Measurements from ENCODE around the gene CADPS.

Gene CADPS

DNA sequence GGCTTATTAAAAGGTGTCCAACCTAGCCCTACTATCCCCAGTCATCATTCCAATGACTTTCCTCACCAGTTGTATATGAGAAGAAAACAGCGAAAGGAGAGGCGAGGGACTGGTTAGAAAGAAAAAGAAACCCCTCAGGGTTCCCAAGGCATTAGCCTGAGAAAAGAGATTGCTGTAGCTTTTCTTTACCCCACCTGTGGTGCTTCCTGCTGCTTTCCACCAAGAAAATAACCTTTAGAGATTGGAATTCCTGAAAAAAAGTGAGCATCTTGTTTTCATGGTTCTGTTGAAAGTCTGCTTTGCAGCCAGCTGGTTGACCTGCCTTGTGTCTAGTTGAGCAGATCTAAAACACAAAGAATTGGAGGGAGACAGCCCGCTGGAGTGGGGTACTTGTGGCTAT lies 196.4 kb downstream of the CADPS start:
- no peak for DNase-seq

DNA sequence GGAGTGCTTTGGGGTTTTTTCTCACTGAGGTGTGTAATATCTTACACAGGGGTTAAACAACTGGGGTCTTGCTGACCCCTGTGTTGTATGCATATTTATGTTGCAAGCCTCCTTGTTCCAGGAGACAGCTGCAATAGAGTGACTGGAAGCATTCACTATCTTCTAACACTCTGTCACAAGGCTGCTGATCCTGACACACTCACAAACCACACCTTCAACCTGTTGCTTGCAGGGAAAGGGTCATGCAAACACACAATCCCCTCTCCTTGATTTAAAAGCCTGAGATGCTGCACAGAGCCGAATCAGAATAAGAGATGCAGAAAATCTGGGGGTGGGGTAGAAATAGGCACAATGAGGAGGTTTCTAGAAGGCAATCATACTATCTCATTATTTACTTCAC lies 197.3 kb downstream of the CADPS start:
- DNase-seq = no peak

DNA sequence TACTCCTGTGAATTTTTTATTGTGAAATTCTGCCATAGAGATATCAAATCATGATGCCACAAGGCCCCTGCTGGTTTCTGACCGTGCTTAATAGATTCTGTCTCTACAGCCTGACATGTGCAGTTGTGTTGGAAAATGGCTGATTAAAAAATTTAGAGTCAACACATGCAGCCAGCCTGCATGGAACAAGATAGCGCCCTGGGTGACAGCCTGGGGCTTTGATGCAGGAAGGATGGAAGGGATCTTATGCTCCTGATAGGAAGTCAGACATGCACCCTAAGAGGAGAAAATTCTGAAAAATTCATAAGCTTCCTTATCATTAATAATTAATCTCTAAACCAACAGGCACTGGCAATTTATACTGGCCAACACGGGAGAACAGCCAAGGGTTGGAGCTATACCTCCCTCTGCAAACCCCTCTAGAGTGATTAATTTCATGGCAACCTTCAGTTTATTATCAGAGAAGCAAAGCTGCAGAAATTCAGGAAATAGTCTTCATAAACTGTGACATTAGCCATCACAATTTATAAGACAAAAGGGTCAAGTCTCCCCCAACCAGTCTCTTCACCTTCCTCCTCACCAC lies 198.4 kb downstream of the CADPS start:
- DNase-seq = no peak

DNA sequence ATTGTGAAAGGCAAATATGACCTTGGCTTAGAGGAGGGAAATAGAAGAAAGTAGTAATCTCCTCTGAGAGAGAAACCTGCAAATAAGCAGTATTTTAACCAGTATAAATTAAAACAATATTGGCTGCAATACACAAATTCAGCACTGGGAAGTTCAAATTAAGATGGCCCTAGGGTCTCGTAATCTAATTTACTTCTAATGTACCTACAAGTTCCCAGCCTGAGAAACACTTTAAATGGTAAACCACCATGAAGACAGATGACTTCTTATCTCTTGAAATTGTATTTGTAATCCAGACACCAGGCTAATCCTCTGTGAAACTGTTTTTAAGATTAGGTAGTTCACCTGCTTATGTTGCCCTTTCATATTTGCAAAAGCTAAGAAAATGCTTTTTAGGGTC lies 199.7 kb downstream of the CADPS start:
- no peak for DNase-seq

DNA sequence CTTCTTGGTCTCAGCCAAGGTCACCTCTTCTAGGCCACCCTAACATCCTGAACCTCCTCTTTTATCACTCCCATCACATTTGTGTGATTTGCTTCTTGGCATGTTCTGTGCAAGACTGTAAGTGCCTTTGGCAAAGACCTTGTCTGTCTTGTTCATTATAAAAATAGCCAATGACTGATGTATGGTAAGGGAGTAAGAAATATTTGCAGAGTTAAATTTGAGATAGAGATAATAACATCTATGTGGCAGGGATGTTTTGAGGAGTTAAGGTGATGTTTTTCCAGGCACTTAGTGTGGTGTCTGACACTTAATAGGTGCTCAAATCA lies 202.3 kb downstream of the CADPS start:
- DNase-seq = no peak

DNA sequence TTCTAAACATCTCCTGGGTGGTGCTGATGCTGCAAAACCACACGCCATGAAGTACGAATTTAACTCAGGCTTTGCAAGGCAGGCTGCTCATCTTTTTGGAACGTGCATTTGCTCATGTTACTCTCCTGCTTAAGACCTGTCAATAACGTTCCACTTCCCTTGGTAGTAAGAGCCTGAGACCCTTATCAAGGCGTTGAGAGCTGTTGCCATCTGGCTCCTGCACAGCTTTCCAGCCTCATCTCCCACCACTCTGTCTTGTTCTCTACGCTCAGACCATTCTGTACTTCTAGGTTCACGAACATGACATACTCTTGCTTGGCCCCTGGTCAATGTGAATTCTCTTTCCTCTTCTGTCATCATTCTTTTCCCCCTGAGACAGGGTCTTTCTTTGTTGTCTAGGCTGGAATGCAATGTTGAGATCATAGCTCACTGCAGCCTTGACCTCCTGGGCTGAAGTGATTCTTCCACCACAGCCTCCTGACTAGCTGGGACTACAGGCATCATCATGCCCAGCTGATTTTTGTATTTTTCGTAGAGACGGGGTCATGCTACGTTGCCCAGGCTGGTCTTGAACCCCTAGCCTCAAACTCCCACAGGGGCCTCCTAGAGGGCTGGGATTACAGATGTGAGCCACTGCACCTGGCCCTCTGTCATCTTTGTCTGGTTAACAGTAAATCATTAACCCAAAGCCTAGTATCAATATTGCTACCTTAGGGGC lies 202.8 kb downstream of the CADPS start:
- no peak for DNase-seq

DNA sequence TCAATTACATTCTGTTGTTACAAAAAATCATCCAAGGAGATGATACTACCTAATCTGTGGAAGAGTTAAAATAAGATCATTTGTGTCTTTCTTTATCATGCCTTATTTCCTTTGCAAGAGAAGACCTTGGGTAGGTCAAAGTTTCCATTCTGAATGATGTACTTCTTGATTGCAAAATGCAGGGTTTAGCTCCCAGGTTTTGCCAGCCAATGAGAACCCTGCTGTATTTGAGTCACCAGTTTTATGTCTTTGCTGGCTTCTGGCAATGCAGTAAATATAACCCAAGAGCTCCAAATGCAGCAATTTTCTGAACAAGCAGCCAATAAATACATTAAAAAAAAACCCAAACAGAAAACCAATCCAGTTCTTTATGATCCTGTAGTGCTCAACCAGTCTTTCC lies 204.9 kb downstream of the CADPS start:
- DNase-seq = no peak

DNA sequence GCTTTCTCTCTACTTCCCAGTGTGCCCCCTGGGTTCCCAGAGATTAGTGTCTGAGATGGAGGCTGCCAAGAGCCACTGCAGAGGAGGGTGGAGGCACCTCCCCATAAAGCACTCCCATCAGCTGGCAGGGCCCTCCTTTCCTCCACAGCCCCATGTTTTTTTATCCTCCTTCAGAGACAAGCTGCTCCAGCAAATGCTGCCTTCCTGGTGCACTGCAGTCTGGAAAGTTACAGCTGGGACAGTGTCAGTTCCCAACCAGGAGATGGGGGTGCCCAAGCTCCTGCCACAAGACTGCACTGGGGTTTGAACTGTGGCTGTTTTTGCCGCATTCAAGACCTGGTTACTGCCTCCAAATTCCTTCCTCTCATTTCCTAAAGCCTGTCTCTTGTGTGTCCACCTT lies 206.1 kb downstream of the CADPS start:
- DNase-seq = no peak

DNA sequence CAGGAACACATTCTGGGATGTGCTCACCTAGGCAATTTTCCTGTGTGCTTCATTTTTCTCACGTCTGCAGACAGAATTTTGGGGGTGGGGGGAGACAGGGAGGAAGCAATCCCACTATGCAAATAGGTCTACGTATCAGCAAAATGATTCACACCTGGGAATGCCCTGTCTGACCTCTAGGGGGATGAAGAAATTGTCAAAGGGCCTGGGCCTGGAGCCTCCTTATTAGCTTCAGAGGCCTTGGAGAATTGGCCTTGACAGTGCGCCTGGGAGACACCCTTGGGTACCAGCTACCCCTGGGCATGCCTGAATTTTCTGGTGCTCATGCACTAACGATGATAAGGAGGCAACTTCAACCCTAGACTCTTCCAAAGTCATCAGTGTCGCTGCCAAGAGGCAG lies 207.5 kb downstream of the CADPS start:
- DNase-seq = no peak

DNA sequence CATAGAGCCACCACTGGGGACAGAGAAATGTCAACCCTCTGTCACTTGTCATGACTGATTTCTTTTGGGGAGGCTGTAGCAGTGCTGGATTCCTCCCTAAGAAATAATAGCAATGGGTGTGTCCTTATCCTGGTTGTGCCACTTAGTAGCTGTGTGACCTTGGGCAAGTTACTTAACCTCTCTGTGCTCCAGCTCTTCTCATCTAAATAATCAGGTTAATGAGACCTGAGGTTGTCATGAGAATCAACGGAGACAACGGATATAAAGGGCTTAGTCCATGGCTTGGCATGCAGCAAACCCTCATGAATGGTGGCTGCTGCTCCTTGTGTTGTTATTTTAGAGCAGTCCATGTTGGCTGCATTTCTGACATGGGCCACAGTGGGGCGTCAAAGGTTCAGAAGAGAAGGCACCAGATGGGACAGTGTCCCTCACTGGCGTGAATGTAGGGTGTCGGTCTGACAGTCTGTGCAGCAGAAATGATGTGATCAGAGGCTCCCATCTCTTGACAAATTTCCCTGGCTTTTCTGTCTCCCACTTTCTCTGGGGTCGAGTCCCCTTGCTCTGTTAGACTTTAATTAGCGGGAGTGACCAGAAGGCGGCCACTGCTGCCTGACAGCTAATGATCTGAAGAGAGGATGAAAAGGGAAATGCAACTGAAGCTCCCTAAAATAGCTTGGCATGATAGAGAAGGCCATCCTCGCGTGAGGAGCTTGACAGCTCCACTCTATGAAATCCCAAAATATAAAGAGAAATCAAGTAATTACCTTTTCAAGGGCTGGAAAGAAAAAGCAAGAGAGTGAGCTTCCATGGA lies 209.4 kb downstream of the CADPS start:
- DNase-seq = peak; percentile 70

DNA sequence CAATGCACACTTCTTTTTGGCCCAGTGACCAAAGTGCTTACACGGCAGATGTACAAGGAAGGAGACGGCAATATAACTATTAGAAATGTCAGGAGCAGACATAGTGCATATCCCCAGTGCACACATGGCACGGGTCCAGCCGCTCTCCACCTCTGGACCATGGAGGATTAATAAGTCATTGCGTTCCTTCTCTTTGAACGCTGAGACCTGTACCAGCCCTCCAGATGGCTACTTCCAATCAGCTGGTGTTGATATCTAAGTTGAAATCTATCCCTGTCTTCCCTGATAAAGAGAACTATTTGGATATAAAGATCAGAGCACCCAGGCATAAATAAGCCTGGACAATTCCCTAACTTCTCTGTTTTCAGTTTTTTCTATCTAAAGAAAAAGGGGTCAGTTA lies 212.5 kb downstream of the CADPS start:
- DNase-seq = no peak

DNA sequence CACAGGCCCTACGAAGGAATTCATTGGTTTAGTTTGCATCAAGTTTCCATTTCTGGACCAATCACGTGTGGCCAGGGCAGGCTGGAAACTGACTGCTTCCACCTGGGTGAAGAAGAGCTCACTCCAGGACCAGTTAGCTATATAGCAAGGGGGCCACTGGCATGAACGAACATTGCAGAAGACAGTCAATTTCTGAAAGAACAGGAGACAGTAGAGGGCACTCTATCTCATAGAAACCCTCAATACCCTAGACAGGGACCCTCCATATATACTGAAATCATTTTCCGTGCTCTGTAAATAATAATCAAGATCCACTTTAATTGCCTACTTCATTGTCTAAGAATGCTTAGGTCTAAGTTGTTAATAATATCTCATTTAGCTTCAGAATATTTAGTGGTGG lies 215.6 kb downstream of the CADPS start:
- no peak for DNase-seq

DNA sequence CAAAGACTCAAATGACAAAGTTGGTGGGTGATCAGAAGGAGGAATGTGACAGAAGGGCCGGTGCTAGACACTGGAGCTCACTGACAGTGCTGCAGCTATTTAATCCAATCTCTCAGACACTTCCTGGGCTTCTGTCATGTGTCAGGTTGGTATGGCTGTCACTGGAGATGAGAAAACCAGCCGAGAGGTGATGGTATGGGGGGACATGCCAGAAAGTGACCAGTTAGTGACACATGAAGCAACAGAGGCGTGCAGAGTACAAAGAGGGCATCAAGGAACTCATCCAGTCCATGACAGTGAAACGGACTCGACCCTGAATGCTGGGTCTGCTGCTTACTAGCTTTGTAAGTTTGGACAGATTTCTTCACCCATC lies 219.5 kb downstream of the CADPS start:
- DNase-seq = no peak

DNA sequence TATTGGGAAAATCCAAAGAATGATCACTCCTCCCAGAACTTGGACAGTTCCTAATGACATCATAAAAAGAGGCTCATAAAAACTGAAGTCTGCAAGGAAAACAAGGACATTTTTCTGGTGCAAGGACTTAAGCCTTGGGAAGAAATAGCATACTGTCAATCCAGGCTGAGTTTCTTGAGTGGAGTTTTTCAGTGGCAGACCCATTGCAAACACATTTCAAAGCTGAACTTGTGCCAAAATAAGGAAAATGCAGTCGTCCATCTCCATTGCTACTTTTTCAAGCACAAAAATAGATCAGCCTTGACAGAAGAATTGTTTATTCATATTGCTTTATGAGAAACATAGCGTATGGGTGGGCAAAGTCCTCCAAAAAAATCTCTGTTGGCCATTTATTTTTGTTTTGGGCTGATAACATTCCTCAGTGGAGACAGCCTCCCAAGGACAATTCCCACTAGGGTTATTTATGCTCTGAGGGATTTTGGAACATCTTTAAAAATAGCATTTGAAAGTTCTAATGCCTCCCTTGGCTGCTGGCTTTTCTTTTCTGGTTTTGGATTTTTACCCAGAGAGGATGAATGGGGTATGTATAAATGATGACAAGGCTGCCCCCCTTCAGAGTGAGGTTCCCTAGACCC lies 220.0 kb downstream of the CADPS start:
- DNase-seq = no peak

DNA sequence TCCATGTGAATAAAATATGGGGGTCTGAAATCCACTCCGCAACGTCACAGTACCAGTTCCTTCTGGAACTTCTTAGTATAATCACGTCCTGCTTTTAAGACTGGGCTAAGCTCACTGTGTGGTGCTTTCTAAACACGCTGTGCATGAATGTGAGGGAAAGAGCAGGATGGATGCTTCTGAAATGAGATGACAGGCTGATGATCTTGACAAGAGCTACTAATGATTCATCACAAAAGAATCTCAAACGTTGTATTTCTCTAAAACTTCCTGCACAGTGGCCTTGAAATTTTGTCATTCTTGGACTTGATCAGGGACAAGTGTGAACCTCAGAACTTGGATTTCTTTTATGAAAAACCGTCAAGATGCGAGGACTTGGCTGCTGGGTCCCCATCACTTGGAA lies 221.4 kb downstream of the CADPS start:
- no peak for DNase-seq

DNA sequence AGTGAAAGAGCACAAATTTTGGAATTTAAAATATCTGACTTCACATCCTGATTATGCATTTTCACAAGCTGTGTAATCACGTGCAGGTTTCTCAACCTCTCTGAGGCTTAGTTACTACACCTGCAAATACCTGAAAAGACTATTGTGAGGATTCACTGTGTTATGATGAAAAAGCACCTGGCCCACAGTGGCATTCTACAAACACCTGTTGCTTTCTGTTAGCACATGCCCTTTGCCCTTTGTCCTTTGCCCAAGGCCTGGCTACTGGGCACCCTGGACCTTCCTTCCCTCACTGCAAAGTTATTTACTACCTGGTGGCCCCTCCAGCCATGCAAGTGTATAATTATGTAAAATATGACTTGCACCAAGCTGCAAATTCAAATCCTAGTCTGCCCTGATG lies 227.5 kb downstream of the CADPS start:
- no peak for DNase-seq

DNA sequence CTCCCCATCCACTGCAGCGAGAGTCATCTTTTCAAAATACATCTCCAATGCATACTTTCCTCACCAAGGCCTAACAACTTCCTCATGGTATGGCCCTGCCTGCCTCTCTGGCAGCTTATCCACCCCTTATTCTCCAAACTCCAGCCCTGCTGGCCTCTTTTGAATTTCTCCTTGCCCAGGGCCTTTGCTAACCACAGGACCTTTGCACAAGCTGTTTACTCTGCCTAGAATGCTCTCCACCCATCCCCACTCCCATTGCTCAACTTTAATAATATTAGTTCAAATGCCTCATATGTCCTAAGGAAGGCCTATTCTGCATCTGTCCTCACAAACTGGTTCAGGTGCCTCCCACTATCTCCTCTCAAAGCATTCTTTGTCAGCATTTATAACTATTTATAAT lies 230.7 kb downstream of the CADPS start:
- no peak for DNase-seq

DNA sequence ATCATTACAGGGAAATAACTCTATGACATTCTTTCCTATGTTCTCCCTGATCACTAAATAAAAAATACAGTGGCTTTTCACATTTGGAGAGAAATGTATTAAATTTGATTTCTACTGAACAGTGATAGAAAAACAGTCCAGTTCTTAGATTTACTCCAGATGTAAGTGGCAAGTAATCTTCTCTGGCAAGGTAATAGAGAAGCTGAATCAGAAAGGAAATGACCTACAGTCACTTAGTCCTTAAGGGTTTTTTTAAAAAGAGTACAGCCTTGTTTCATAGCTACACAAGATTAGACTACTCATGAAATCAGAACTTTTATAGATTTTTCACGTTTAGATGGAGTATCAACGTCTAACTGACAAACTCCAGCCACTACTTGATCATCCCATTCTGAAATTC lies 236.9 kb downstream of the CADPS start:
- DNase-seq = no peak

DNA sequence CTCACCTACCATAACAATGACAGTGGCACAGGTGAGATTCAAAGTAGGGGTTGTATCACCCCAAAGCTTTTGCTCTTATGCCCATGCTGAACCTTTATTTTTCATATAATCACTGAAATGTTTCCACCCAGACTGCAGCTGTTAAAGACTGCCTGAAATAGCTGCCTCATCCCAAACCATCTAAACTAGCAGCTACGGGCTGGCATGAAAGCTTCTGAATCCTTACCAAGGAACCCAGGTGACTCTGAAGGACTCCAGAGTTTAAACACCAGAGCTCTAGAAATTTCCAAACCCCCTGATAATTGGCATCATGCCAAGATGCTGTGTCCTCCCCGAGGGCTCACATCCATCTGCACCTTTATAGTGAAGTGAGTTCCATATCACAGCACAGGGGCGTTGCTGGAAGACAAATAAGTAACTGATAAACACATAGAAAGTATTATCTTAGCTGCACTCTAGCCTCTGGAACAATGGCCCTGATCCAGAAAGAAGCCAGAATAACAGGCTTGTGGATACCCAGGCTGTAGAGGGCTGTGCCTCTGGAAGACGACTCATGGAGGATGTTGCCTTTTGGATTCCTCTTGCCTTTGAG lies 238.9 kb downstream of the CADPS start:
- no peak for DNase-seq

DNA sequence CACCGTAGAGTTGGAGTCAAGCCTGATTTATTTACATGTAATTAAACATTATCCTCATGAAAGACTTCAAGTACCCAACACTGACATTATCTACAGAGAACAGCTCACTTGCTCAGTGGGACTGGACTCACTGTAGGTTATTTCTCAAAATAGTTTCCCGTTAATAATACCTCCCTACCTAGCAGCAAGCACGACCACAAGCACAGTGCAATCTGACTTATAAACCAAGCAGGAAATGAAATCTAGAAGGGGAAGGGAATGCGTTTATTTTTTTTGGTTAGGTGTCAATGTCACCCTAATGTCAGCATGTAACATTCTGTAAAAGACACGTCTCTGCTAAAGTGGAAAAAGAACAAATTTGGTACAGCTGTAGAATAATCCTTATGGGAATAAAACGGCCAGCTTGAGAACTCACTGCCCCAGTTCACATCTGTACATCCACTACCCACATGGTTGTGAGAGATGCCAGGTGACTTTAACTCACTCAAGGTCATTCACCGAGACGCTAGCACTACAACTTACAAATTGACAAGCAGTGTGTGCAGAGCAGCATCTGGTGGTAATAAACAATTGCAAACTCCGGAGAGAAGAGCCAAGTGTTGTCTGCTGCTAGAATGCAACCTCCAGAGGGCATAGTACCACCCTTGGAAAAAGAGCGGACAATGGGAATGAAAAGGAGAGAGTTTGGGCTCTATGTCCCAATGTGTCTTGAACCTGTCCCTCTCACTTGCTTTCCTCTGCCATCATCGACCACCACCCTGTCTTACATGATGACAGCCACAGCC lies 242.5 kb downstream of the CADPS start:
- no peak for DNase-seq

DNA sequence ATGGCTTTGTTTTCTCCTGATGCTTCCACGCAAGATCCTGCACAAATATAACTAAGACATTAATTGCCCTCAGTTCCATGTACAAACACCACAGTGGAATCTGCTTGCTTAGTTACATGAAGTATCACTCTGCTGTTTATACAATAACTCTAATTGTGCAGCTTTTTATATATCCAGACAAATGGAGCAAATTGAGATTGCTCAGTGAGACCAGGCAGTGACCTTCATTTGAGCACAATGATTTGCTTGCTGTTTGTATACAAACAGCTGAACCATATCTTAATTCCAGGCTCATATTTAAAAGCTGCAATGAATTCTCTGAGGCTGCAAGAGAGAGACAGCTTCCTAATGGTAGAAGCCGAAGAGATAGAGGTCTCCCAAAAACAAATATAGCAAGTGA lies 243.7 kb downstream of the CADPS start:
- DNase-seq = no peak

DNA sequence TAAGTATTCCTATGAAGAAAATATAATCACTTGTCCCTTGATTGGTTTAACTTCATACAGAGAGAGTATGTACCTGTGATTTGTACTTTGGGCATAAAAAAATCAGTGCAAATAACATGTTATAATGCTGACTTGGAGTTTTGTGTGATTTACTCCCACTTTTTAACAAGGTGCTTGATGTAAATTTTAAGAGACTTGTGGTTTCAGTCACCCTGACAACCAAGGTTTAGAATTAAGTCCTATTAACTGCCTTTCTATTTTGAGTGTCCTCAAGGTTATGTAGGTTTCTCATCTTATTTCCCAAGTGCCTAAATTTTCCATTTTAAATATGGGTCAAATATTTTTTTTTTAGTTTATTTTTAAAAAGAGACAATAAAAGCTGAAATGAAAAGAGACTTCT lies 244.6 kb downstream of the CADPS start:
- no peak for DNase-seq

DNA sequence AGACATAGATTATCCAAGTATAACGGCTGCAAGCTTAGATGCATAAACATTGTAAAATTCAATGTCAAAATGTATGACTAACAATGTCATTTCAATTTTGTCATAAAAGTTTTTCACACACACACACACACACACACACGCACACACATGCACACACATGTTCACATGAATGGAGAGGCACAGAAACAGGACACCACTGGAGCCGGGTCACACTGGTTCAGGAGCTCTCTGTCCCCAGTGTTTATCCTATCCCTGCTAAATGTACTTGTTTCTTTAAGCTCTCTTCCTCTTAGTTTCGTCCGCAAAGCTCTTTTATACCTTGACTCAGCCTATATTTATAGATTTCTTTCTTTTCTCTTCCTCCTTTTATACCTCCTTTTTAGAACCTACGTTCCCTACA lies 249.9 kb downstream of the CADPS start:
- DNase-seq = no peak

Measured in NCI-H1092 (cell line).